ENCODE data around the gene ADGRL1. TPM values are rescaled to one million over a fixed set of nuclear protein-coding genes. Genes with fewer than 3 reads are reported as not detected.
"Not testable (repeated sequence)": the region's sequence is repeated elsewhere in the genome, so short reads cannot be mapped to it uniquely, and the experiment has no call there.

The ADGRL1 gene
- total RNA-seq, 1 experiment from 2014 or later = 17.4 TPM

DNA sequence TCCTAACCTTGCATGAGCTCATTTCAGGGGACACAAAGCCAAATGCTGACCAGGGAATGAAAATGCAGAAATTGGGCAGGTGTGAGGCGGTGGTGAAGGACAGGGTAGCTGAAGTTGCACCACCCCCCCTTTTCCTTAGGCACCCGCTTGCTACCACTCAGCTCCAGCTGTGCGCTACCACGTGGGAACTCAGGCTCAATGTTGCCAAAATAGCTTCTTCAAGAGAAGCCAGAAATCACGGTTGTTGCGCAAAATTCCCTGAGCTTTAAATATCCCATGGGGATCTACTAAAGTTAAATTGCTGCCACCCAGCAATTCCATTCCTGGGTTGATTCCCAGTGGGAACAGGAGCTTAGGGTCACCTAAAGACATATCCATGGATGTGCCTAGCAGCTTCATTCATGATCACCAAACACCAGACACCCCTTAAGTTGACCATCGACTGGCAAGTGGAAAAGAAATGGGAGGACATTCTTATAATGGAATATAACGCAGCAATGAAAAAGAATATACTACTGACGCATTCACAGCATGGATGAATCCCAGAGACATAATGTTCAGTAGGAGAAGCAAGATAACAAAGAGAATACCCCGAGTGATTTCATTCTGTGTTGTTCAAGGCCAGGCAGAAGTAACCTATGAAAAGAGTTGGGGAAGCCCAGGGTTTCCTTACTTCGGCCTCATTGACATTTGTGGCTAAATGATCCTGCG, 12.8 kb upstream of the ADGRL1 start:
- DNase-seq (ENCODE audit: low read depth) = no peak

DNA sequence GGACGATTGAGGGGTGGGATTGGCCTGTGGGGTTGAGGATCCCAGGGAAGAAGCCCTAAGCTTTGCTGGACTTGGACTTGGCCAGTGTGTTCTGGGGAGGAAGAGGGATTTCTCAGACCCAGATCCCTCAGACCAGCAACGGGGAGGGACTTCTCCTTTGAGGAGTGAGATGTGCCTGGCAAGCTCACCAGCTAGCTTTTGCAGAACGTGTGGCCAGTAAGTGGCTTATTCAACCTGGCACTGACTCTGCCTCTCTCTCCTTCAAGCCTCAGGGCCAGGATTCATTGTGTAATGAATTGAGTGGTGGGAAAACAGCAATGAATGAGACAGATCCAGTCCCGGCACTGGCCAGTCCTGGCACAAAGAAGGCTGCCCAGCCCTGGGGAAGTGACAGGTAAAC, 11.9 kb upstream of the ADGRL1 start:
- not testable (repeated sequence) for DNase-seq (ENCODE audit: low read depth)

DNA sequence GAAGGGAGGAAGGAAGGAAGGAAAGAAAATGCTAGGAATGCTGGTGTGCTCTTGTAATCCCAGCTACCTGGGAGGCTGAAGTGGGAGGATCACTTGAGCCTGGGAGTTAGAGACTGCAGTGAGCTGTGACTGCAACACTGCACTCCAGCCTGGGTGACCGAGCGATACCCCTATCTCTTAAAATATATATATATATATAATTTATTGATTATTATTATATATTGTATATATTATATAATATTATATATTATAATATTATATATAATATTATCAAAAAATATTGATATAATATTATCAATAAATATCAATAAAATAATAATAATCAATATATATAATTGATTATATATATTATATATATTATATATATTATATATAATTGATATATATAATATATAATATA, 8.6 kb upstream of the ADGRL1 start:
- DNase-seq (ENCODE audit: low read depth) = no peak

DNA sequence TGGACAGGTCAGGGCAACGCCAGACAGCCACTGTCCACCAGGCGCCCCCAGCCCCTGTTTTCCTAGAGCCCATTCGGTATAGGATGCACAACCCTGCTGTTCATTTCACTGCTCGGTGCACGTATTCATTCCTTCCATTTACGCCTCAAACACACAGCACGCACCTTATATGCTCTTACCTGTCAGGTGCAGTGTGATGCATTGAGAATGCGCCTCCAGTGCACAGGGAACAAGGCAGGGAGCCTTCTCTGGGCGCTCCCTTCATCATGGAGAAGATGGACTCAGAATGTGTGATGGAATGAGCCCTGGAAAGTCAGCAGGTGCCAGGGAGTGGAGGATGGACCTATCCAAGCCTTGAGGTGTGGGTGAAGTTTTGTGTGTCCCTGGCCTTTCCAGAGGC, 4.2 kb upstream of the ADGRL1 start:
- DNase-seq (ENCODE audit: low read depth) = not testable (repeated sequence)

DNA sequence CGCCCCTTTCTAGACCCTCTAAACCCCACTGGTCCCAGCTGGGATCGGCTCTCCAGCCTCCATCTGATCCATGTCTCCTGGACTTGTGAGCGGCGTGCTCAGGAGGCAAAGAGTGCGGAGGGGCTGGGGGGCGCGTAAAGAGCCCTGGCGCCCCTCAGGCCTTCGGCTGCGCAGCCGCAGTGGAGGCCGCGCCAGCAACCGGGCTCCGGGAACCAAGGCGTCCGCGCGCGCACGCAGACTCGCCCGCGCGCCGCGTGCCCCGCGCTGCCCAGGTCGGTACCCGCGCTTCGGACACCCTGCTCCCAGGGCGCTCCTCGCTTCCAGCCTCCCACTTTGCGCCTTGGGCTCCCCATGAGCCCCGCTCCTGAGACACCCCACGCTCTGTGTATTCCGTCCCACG, 3.4 kb upstream of the ADGRL1 start:
- not testable (repeated sequence) for DNase-seq (ENCODE audit: low read depth)

DNA sequence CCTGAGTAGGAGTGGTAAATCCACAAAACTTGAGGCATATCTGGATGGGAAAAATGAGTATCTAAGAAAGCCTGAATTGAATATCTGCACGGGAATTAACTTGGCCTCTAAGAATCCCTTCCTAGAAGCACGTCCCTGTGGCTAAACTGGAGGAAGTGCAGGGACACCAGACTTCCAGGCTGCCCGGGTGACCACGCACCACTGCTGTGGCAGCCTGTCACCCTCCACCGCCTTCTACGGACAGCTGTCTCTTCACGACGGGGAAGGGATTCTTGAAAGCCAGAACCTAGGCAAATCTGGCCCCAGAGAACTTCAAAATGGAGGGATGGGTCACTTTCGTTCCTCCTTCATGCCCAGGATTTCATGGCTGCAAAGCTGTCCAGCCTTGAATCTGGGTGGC, 2.5 kb upstream of the ADGRL1 start:
- DNase-seq (ENCODE audit: low read depth) = not testable (repeated sequence)

DNA sequence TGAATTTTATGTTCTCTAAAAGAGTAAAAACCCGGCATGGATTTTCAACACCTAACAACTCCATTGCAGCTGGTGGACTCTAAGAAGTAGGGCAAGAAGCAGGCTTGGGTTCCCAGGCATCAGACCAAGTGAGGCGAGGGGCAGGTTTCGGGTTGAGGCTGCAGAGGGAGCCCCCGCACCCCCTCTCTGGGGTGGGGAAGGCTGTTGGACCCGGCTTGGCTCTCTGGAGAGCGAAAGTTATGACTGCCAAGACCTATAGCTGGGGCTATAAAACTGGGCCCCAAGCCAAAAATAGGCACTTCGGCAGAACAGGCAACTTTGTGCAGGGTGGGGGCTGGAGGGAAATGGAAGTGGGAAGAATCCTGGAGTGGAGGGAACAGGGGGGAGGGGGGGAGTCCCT, 1.8 kb upstream of the ADGRL1 start:
- peak; percentile 21 for DNase-seq (ENCODE audit: low read depth)

DNA sequence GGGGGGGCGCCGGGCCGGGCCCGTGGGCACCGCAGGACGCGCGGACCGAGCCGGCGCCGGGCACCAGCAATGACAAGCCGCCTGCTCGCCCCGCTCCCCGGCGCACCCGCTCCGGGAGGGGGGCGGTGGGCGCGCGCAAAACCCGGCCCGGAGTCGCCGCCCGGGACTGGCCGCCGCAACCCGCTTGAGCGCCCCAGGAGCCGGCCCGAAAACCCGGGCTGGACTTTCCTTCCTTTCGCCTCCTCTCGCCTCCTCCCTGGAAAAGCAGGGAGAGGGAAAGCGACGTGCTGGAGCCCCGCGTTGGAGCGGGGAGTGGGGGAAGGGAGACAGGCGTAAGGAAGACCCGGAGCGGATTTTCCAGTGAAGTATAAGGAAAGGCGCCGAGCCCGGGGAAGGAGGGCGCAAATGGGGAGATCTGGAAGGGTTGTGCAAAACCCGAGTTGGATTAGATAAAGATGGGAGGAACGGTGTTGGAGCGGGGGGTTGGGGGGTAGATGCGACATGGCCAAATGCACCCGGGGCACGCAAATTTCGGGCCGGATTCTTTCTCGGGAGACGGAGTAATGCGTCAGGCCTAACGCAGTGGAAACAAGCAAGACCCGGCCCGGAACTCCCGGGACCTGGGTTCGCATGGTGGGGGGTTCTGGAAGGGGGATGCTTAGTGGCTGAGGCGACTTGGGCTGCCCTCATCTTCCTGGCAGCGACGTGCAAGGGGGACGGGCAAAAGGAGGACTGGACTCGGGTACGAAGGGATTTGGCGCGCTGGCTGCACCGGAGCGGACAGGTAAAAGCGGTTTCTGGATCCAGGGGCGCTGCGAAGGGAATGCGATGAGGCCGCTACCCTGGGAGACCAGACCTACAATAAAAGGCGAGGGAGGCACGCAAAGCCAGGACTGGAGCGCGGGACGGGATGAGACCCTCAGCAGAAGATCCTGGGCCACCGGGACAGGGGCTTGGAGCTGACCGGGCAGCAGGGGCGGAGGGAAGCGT, 1.1 kb upstream of the ADGRL1 start:
- peak; percentile 92 for DNase-seq (ENCODE audit: low read depth)

DNA sequence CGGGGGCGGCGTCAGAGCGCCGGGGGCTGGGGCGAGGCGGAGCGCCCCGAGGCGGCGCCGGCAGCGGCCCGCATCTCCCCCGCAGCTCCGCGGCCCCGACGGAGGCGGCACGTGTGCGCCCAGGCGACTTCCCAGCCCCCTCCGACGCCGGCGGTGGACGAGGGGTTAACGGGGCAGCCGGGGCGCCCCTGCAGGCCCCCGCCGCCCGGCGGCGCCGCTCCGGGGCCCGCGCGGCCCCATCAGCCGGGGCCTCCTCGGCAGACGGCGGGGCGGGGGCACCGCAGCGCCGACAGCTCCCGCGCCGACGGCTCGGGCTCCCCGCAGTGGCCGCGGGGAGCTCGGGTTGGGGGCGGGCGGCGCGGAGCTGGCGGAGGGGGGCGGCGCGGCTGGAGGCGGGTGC, 339 bp upstream of the ADGRL1 start:
- DNase-seq (ENCODE audit: low read depth) = not testable (repeated sequence)

DNA sequence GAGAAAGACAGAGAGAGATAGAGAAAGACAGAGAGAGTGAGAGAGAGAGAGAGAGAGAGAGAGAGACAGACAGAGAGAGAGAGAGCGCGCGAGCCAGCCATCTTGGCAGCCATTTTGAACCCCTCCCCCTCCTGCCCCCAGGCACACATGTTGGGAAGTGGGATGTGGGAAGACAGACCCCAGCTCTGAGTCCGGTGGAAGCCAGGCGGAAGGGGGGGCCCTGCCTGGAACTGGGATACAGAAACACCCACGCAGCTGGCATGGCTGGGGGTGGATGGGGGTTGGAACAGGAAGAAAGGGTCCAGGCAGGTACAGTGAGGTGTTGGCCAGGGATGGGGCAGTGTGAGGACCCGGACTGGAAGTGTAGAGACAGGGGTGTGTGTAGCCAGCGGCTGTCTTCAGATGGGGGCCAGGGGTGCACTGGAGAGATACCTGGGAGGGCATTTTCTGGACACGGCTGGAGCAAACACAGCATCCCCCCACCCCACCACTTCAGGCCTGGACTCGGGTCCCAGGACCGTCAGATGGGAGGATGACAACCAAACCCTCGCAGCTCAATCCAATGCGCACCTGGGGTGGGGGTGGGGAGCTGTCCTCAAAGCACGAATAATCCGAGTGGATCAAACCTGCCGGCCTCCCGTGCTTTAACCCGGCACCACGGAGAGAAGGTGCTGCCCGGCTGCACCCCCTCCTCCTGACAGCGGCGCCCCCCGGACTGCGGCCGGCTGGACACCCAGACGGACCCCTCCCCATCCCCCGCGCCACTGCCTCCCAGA, 1.1 kb downstream of the ADGRL1 start:
- not testable (repeated sequence) for DNase-seq (ENCODE audit: low read depth)

DNA sequence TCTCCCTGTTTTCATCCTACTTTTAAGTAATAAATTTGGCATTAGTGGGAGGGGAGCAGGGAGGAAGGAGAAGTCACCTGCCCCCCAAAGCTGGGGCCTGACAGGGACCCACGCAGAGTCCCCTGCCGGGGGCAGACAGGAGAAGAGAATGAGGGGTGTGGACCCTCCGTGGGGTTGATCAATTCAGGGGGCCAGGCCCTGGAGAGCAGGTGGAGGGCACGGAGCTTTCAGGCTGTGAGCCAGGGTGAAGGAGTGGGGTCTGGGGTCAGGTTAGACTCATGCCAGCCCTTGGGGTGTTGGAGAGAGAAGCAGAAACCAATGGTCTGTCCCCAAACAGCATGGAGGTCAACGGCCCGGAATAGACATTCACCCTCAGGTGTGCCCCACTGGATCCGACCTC, 1.8 kb downstream of the ADGRL1 start:
- DNase-seq (ENCODE audit: low read depth) = not testable (repeated sequence)

DNA sequence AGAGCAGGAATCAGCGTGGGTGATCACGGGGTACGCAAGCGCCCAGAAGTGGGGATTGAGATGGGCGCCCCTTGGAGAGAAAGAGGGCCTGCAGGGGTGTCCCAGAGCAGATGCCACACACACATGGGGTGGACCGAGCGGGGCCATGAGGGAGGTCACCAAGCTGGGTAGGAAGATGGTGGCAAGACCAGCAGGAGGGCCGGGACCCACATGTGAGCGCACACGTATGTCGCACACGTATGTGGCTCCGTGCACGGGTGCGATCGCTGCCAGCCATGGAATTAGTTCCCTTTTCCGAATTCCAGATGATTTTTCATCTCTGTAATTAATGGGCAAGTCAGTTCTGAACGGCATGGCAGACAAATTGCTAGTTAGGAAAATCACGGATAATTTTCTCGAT, 2.2 kb downstream of the ADGRL1 start:
- not testable (repeated sequence) for DNase-seq (ENCODE audit: low read depth)

DNA sequence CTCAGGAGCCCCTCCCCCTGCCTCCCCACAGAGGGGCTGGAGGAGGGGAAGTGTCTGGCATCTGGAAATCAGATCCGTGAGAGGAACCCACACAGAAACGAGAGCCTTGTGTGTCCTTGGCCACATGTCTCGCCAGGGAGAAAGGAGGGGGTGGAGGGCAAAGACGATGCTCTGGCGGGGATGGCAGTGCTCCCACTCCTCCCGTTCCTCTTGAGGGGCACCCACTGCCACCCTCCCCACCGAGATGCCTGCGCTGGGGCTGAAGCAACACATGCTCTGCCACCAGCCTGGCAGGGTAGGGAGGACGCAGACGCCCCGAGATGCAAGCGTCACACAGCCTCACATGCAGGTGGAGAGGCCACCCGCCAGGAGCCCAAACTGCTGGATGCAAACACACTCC, 2.8 kb downstream of the ADGRL1 start:
- DNase-seq (ENCODE audit: low read depth) = no peak

DNA sequence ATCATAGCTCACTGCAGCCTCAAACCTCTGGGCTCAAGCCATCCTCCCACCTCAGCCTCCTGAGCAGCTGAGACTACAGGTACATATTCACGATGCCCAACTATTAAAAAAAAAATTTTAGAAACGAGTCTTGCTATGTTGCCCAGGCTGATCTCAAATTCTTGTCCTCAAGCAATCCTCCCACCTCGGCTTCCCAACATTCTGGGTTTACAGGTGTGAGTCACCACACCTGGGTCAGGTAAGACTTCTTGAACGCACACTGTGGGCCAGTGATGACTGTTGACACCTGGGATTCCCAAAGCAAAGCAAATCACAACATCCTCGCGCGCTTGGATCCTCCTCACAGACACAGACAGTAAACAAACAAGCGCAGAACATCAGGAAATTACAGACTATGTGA, 4.5 kb downstream of the ADGRL1 start:
- DNase-seq (ENCODE audit: low read depth) = not testable (repeated sequence)

DNA sequence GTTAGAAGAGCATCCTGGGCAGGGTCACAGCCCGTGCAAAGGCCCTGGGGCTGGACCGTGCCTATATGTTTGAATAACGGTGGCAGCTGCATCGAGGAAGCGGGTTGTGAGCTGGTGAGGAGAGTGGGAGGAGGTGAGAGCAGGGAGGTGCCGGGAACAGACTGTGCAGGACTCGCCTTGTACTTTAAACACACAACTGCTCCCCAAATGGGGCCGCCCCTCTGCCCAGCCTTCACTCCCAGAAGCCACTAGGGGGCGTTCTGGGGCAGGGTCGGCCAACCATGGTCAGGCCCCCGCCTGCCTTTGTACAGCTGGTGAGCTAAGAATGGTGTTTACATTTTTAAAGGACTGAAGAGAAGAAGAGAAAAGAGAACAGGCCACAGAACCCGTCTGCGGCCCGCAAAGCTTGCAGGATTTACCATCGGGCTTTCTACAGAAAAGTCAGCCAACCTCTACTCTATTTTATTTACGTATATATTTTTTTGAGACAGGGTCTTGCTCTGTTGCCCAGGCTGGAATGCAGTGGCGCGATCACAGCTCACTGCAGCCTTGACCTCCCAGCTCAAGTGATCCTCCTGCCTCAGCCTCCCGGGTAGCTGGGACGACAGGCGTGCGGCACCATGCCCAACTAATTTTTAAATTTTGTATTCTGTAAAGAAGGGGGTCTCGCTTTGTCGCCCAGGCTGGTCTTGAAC, 5.7 kb downstream of the ADGRL1 start:
- DNase-seq (ENCODE audit: low read depth) = peak; percentile 34

DNA sequence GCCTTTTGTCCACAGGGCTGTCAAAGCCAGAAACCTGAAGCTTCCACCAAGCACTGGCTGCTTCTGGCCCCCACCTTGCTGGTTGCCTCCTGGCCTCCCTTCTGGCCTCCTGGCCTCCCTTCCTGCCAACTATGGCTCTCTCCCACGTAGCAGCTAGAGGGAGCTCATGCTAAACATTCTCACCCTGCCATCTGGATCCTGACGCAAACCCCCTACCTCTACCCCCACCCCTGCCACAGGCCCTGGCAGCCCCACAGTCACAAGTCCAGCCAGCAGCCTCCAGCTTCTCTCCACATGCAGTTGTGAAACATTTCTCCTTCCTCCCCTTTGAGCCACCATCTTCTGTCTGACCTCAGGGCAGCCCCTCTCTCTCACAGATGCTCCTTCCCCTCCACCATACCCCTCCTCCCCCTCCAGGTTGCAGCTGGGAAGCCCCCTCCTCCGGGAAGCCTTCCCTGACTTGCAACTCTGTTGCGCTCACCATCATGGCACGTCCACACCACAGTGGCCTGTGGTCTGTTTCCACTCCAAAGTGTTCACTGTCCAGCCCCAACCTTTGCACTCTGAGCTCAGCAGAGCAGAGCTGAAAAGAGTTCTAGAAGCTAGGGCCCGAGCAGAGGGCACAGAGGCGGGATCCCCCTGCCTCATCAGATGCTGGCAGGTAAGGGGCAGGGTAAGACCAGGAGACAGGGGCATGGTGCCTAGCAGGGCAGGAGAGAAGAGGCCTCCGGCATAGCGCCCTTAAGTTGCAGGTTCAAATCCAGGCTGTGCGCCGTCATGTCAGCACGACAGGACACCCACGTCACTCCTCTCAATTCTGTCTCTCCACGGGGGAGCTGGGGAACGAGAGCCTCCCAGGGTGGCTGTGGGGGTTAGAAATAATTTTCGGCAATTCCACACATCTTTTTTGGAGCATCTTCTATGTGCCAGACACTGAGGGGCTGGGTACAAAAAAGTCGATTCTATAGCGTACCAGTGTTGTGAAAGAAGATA, 7.3 kb downstream of the ADGRL1 start:
- DNase-seq (ENCODE audit: low read depth) = no peak

DNA sequence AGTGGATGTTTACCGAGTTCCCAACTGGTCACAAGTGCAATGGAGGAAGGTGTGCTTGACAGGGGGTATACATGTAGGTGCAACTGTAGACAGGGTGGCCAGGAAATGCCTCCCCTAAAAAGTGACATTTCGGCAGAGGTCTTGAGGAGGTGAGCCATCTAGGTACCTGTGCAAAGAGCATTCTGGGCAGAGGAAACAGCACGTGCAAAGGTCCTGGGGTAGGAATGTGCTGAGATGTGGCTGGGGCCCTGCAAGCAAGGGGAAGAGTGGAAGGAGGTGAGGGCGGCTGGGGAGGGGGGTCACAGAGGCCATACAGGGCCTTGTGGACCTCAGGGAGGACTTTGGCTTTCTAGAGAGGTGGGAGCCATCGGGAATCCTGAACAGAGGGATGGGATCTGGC, 8.1 kb downstream of the ADGRL1 start:
- no peak for DNase-seq (ENCODE audit: low read depth)

DNA sequence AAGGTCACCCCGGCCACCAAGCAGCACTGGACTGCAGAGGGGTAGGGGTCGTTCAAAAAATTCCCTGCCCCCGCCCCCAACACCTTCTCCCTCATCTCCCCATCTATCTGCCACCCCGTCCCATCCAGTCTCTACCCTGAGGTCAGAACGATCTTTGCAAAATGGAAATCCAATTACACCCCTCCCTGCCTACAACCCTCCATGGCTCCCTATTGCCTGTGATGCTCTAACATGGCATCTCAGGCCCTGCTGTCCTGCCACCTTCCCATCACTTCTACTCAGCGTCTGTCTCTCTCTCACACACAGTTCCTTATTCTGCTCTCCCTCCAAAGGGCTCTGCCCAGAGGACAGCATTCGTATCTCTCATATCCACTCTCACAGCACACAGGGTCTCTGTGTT, 8.7 kb downstream of the ADGRL1 start:
- DNase-seq (ENCODE audit: low read depth) = not testable (repeated sequence)

DNA sequence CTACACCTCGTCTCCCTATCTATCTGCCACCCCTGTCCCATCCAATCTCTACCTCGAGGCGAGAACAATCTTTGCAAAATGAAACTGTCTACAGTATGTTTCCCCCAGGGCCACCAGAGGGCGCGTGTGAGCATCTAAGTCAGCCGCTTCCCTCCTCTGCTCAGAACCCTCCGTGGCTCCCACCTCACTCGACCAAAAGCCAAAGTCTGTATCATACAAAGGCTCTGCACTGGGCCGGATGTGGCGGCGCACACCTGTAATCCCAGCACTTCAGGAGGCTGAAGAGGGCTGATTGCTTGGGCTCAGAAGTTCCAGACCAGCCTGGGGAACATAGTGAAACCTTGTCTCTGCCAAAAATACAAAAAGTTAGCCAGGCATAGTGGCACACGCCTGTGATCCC, 9.9 kb downstream of the ADGRL1 start:
- DNase-seq (ENCODE audit: low read depth) = peak; percentile 58

DNA sequence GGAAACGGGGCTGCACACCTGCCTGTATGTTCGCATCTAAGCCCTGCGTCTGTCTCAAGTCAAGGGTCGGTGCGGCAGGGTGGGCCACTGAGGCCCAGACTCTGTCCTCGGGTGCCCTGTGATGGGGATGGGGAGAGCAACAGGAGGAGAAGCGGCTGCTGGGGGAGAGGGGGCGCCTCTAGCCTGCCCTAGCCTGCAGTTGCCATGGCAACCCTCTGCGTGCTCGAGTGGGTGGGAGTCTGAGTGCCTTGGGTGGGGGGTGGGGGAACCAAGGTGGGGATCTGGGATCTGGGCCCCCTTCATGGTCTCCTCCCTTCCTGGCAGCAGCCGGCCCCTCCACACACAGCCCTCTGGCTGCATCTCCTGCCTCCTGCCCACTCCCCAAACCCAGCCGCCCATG, 10.8 kb downstream of the ADGRL1 start:
- DNase-seq (ENCODE audit: low read depth) = not testable (repeated sequence)
